Mesothelial cell of epicardium (in vitro differentiated cells): ENCODE data around the gene CCDC146. TPM values are rescaled to one million over a fixed set of nuclear protein-coding genes. Genes with fewer than 3 reads are reported as not detected.

ENCODE experiments used
- DNase-seq, 2 experiments: peaks; one replicate each; pipeline ENCODE4 v3.0.0; 2021; ENCODE audit warnings: low spot score in 2 of 2; ENCODE audit not compliant: unreplicated experiment in 2 of 2
- H3K27ac Mint-ChIP-seq: 2 replicates; pipeline ENCODE4 v1.8.0; 2021; ENCODE audit warnings: mixed read lengths
- H3K27me3 Mint-ChIP-seq: 2 replicates; pipeline ENCODE4 v1.8.0; 2021; ENCODE audit warnings: low read depth, mixed read lengths
- H3K36me3 Mint-ChIP-seq: 2 replicates; pipeline ENCODE4 v1.8.0; 2021; ENCODE audit warnings: mixed read lengths
- H3K4me1 Mint-ChIP-seq: 2 replicates; pipeline ENCODE4 v1.8.0; 2021; ENCODE audit warnings: mixed read lengths
- H3K4me3 Mint-ChIP-seq: 2 replicates; pipeline ENCODE4 v1.8.0; 2021; ENCODE audit warnings: mild to moderate bottlenecking, moderate library complexity, mixed read lengths
- H3K9me3 Mint-ChIP-seq: 2 replicates; pipeline ENCODE4 v1.8.0; 2021; ENCODE audit warnings: mixed read lengths
- total RNA-seq: library from RNA; stranded (reverse); gene quantifications from 3 replicates; pipeline ENCODE4 v1.2.1, GENCODE V29; 2021
- TF ChIP-seq, protein P1 (sequence below): fragments of 200-600 bp; sonication (generic); IDR thresholded peaks from one replicate; pipeline ENCODE4 v1.5.0; 2021; ENCODE audit warnings: antibody characterized with exemption; ENCODE audit not compliant: unreplicated experiment

CCDC146 gene
- total RNA-seq, 1 donor from 2014 or later, result 13.9 TPM

DNA sequence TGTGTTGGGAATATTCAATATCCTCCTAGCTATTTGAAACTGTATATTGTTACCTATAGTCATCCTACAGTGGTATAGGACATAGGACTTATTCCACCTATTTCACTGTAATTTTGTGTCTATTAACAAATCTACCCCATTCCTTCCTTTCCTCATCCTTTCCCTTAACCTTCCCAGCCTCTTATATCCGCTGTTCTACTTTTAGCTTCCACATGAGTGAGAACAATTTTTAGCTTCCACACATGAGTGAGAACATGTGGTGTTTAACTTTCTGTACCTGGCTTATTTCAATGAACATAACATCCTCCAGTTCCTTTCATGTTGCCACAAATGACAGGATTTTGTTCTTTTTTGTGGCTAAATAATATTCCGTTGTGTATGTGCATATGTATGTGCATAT, 173.1 kb downstream of the CCDC146 start:
- H3K4me3 Mint-ChIP-seq, result no peak overlapping the region
- TF ChIP-seq, protein P1, sequence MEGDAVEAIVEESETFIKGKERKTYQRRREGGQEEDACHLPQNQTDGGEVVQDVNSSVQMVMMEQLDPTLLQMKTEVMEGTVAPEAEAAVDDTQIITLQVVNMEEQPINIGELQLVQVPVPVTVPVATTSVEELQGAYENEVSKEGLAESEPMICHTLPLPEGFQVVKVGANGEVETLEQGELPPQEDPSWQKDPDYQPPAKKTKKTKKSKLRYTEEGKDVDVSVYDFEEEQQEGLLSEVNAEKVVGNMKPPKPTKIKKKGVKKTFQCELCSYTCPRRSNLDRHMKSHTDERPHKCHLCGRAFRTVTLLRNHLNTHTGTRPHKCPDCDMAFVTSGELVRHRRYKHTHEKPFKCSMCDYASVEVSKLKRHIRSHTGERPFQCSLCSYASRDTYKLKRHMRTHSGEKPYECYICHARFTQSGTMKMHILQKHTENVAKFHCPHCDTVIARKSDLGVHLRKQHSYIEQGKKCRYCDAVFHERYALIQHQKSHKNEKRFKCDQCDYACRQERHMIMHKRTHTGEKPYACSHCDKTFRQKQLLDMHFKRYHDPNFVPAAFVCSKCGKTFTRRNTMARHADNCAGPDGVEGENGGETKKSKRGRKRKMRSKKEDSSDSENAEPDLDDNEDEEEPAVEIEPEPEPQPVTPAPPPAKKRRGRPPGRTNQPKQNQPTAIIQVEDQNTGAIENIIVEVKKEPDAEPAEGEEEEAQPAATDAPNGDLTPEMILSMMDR, result no peak
- no peaks in the 10 kb centered on the region for H3K4me1 Mint-ChIP-seq
- no peak for DNase-seq
- peaks cover 24% of the 10 kb centered on the region for H3K36me3 Mint-ChIP-seq
- peaks cover 30% of the 10 kb centered on the region for H3K9me3 Mint-ChIP-seq
- H3K27ac Mint-ChIP-seq, result no peak overlapping the region
- no peaks in the 10 kb centered on the region for H3K27me3 Mint-ChIP-seq

- H3K4me1 Mint-ChIP-seq, result no peaks in the 10 kb centered on the region
- peaks cover 60% of the 10 kb centered on the region for H3K9me3 Mint-ChIP-seq
- no peak overlapping the region for H3K27ac Mint-ChIP-seq
- TF ChIP-seq, protein P1, result no peak
- H3K4me3 Mint-ChIP-seq, result no peak overlapping the region
- no peak for DNase-seq
- H3K36me3 Mint-ChIP-seq, result peaks cover 66% of the 10 kb centered on the region
- no peaks in the 10 kb centered on the region for H3K27me3 Mint-ChIP-seq
Observed at GRCh38 chr7:77306231-77307067, 184.0 kb downstream of the CCDC146 start.

- no peak for DNase-seq
- Mint-ChIP-seq H3K27me3 (no peaks in the 10 kb centered on the region), H3K9me3 (peaks cover 38% of the 10 kb centered on the region), H3K27ac (no peak overlapping the region), H3K36me3 (peaks cover 50% of the 10 kb centered on the region), H3K4me1 (no peaks in the 10 kb centered on the region), H3K4me3 (no peak overlapping the region)
- TF ChIP-seq, protein P1, result no peak
Observed at GRCh38 chr7:77308792-77309191, 186.4 kb downstream of the CCDC146 start.

- Mint-ChIP-seq H3K4me1 (no peaks in the 10 kb centered on the region), H3K9me3 (peaks cover 29% of the 10 kb centered on the region), H3K4me3 (no peak overlapping the region), H3K27me3 (no peaks in the 10 kb centered on the region), H3K27ac (no peak overlapping the region), H3K36me3 (peaks cover 44% of the 10 kb centered on the region)
- DNase-seq, result no peak
- TF ChIP-seq, protein P1, result no peak
Observed at GRCh38 chr7:77309714-77310220, 187.4 kb downstream of the CCDC146 start.

GRCh38 chr7:77310982-77311381, 188.6 kb downstream of the CCDC146 start:
- peaks cover 38% of the 10 kb centered on the region for H3K36me3 Mint-ChIP-seq
- TF ChIP-seq, protein P1, result no peak

More at GRCh38 chr7:77310982-77311381, 188.6 kb downstream of the CCDC146 start:
- DNase-seq, result no peak
- Mint-ChIP-seq H3K27ac (no peak overlapping the region), H3K27me3 (no peaks in the 10 kb centered on the region), H3K4me3 (no peak overlapping the region), H3K9me3 (peaks cover 19% of the 10 kb centered on the region), H3K4me1 (no peaks in the 10 kb centered on the region)
